Measurements from ENCODE around the gene MAGED1.

GRCh38 chrX:51922561-51922960 is 29.1 kb downstream of the MAGED1 start:
- TF ChIP-seq CTCF (conservative IDR thresholded peaks at IDR 0.05): no peak
- no peak for TF ChIP-seq EZH2 (IDR thresholded peaks at IDR 0.05; ENCODE audit: low read depth)

Measured in PC-9 (cell line).